A673 (cell line): ENCODE results near the gene AGTR1. TPM values are rescaled to one million over a fixed set of nuclear protein-coding genes. Genes with fewer than 3 reads are reported as not detected.

Experiments
- BruUV-seq: library from RNA; stranded (reverse); fragments of 400-500 nt; replicated peaks from 2 replicates; lab custom pipeline; 2021; lab: Mats Ljungman, UMichigan
- CTCF ChIA-PET: fragments of 300-600 bp; sonication (Branson Sonifier 250); formaldehyde crosslinking; loops from one replicate; lab custom pipeline; 2022; ENCODE audit warnings: antibody characterized with exemption; lab: Charles Lee
- POLR2A ChIA-PET: fragments of 300-600 bp; sonication (Branson Sonifier 250); formaldehyde crosslinking; loops from one replicate; lab custom pipeline; 2022; ENCODE audit warnings: antibody characterized with exemption; ENCODE audit not compliant: low non-redundant PET; lab: Charles Lee
- DNase-seq: peaks from one replicate; pipeline ENCODE4 v3.0.0-alpha.2; 2015; ENCODE audit warnings: low spot score
- H3K27ac ChIP-seq: fragments of 200-600 bp; sonication (generic); 2 replicates; pipeline ENCODE4 v1.5.1; 2016; ENCODE audit warnings: mixed run types, low read depth, mild to moderate bottlenecking, mixed read lengths, antibody characterized with exemption, low read length; ENCODE audit not compliant: poor library complexity, severe bottlenecking
- H3K27me3 ChIP-seq: fragments of 200-600 bp; sonication (generic); replicated peaks from 2 replicates; pipeline ENCODE4 v1.6.1; 2017; ENCODE audit warnings: mixed run types, low read depth, mild to moderate bottlenecking, mixed read lengths, antibody characterized with exemption, low read length; ENCODE audit not compliant: insufficient read depth, poor library complexity
- H3K36me3 ChIP-seq: fragments of 200-600 bp; sonication (generic); 2 replicates; pipeline ENCODE4 v1.6.1; 2016; ENCODE audit warnings: mixed run types, mild to moderate bottlenecking, mixed read lengths, antibody characterized with exemption, low read length; ENCODE audit not compliant: insufficient read depth, poor library complexity, severe bottlenecking
- H3K4me1 ChIP-seq: fragments of 200-600 bp; sonication (generic); 2 replicates; pipeline ENCODE4 v1.6.1; 2017; ENCODE audit warnings: mixed run types, mild to moderate bottlenecking, mixed read lengths, antibody characterized with exemption, low read length; ENCODE audit not compliant: insufficient read depth, poor library complexity, severe bottlenecking
- H3K4me3 ChIP-seq: fragments of 200-600 bp; sonication (generic); 2 replicates; pipeline ENCODE4 v1.5.1; 2016; ENCODE audit warnings: low read depth, mixed run types, mild to moderate bottlenecking, mixed read lengths, low read length; ENCODE audit not compliant: poor library complexity, severe bottlenecking
- H3K9me3 ChIP-seq: fragments of 200-600 bp; sonication (generic); 2 replicates; pipeline ENCODE4 v1.6.1; 2016; ENCODE audit warnings: mixed run types, low read depth, mild to moderate bottlenecking, mixed read lengths, antibody characterized with exemption, low read length; ENCODE audit not compliant: poor library complexity, severe bottlenecking
- EZH2 ChIP-seq: fragments of 200-600 bp; sonication (generic); IDR thresholded peaks from 2 replicates; pipeline ENCODE4 v1.6.1; 2017; ENCODE audit warnings: borderline replicate concordance, low read depth, mild to moderate bottlenecking, mixed read lengths, antibody characterized with exemption, low read length; ENCODE audit not compliant: poor library complexity, severe bottlenecking
- intact Hi-C: fragments of 100-400 bp; cut with micrococcal nuclease; formaldehyde crosslinking; loops from one replicate; pipeline ENCODE4 v1.10.0; 2022; ENCODE audit not compliant: unreplicated experiment
- total RNA-seq: library from RNA; stranded (reverse); gene quantifications from 2 replicates; pipeline ENCODE4 v1.2.3, GENCODE V29; 2021
- TF ChIP-seq, protein P1 (sequence below): fragments of 300-800, 200-600 bp; sonication (generic); conservative IDR thresholded peaks from 2 replicates; pipeline ENCODE4 v1.5.1; 2017; ENCODE audit warnings: low read depth, mild to moderate bottlenecking, antibody characterized with exemption, low read length, moderate library complexity, mixed read lengths

Gene AGTR1
- total RNA-seq, 1 experiment from 2014 or later: not detected

DNA sequence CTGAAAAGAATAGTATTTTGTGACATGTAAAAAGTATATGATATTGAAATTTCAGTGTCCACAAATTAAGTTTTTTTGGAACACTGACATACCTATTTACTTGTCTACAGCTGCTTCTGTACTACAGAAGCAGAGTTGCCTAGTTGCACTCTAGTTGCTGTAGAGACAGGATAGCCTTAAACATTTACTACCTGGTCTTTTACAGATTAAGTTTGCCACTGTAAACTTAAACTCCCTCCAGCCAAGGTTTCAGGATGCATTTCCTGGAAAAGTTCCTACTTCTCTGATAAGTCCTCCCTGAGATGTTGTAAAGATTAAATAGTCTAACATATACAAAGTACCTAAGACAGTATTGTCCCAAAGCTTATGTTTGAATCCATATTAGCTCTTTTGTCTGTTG, 17.4 kb upstream of the AGTR1 start:
- Histone ChIP-seq H3K27me3 (peaks cover 41% of the 10 kb centered on the region), H3K4me1 (no peaks in the 10 kb centered on the region), H3K9me3 (no peaks in the 10 kb centered on the region), H3K27ac (no peak overlapping the region), H3K4me3 (no peak overlapping the region), H3K36me3 (no peaks in the 10 kb centered on the region)
- intact Hi-C loops: no loop called here
- CTCF ChIA-PET: no interaction called here
- BruUV-seq: no TSS peak
- TF ChIP-seq, protein P1, sequence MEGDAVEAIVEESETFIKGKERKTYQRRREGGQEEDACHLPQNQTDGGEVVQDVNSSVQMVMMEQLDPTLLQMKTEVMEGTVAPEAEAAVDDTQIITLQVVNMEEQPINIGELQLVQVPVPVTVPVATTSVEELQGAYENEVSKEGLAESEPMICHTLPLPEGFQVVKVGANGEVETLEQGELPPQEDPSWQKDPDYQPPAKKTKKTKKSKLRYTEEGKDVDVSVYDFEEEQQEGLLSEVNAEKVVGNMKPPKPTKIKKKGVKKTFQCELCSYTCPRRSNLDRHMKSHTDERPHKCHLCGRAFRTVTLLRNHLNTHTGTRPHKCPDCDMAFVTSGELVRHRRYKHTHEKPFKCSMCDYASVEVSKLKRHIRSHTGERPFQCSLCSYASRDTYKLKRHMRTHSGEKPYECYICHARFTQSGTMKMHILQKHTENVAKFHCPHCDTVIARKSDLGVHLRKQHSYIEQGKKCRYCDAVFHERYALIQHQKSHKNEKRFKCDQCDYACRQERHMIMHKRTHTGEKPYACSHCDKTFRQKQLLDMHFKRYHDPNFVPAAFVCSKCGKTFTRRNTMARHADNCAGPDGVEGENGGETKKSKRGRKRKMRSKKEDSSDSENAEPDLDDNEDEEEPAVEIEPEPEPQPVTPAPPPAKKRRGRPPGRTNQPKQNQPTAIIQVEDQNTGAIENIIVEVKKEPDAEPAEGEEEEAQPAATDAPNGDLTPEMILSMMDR: no peak
- TF ChIP-seq EZH2: no peak
- POLR2A ChIA-PET: no interaction called here
- DNase-seq: no peak

DNA sequence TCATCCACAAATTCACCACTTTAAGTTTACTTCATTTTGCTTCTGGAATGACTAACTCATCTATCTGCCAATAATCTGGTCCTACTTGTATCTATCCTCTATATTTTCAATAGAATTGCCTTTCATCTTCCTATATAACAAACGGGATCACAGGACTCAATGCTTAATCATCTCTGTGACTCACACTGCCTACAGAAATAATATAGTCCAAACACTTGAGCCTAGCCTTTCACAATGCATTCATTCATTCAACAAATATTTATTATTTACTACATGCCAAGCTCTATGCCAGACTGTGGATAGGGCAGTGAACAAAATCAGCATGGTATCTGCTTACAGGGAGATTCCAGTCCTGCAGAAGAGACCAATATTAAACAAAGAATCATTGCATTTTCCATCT, 16.6 kb upstream of the AGTR1 start:
- H3K9me3 ChIP-seq: no peaks in the 10 kb centered on the region
- TF ChIP-seq, protein P1: no peak
- TF ChIP-seq EZH2: no peak
- no peaks in the 10 kb centered on the region for H3K36me3 ChIP-seq
- intact Hi-C loops: no loop called here
- ChIA-PET POLR2A (no interaction called here), CTCF (no interaction called here)
- no peak overlapping the region for H3K27ac ChIP-seq
- DNase-seq: no peak
- no peak overlapping the region for H3K4me3 ChIP-seq
- H3K4me1 ChIP-seq: no peaks in the 10 kb centered on the region
- BruUV-seq: no TSS peak
- peaks cover 35% of the 10 kb centered on the region for H3K27me3 ChIP-seq

DNA sequence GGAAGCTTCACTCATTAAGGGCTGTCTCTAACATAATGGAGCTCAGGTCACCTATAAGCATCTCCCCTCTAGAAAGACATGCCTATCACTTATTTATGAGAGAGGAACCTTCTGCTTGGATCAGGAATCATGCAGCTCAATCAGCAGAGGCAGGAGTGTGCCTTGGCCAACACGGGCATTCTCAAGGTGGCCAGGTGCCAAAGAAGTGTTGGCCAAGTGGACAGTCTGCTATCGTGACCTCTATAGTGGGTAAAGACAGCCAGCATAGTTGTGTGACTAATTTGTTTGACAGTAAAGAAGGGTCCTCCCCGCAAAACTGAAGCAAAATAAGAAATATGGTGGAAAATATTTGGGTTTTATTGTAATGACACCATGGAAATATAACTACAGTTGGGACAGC, 14.7 kb upstream of the AGTR1 start:
- intact Hi-C loops: no loop called here
- ChIA-PET POLR2A (no interaction called here), CTCF (no interaction called here)
- no peaks in the 10 kb centered on the region for H3K4me1 ChIP-seq
- no peak overlapping the region for H3K4me3 ChIP-seq
- no TSS peak for BruUV-seq
- no peak overlapping the region for H3K27ac ChIP-seq
- no peaks in the 10 kb centered on the region for H3K9me3 ChIP-seq
- TF ChIP-seq, protein P1: no peak
- no peak for TF ChIP-seq EZH2
- H3K27me3 ChIP-seq: peaks cover 35% of the 10 kb centered on the region
- H3K36me3 ChIP-seq: no peaks in the 10 kb centered on the region
- no peak for DNase-seq
